ACC112 (cell line): ENCODE measurements around the gene RRAGC.

Source experiments
- H2AFZ ChIP-seq: fragments of 200-600 bp; sonication (generic); one replicate; pipeline ENCODE4 v1.6.0; 2017; ENCODE audit warnings: antibody characterized with exemption, low read length; ENCODE audit not compliant: unreplicated experiment
- H3K27ac ChIP-seq: fragments of 200-600 bp; sonication (generic); 2 replicates; pipeline ENCODE4 v1.5.1; 2014; ENCODE audit warnings: low read depth, mild to moderate bottlenecking, antibody characterized with exemption, low read length, moderate library complexity
- H3K27me3 ChIP-seq: fragments of 200-600 bp; sonication (generic); 2 replicates; pipeline ENCODE4 v1.6.1; 2014; ENCODE audit warnings: mild to moderate bottlenecking, antibody characterized with exemption, low read length, moderate library complexity, mixed read lengths; ENCODE audit not compliant: insufficient read depth
- H3K36me3 ChIP-seq: fragments of 200-600 bp; sonication (generic); 2 replicates; pipeline ENCODE4 v1.6.1; 2016; ENCODE audit warnings: mild to moderate bottlenecking, antibody characterized with exemption, low read length, moderate library complexity, mixed read lengths; ENCODE audit not compliant: insufficient read depth
- H3K4me1 ChIP-seq: fragments of 200-600 bp; sonication (generic); one replicate; pipeline ENCODE4 v1.6.1; 2016; ENCODE audit warnings: low read length, mixed read lengths; ENCODE audit not compliant: insufficient read depth, unreplicated experiment, control insufficient read depth
- H3K4me3 ChIP-seq: fragments of 200-600 bp; sonication (generic); 2 replicates; pipeline ENCODE4 v1.5.1; 2014; ENCODE audit warnings: mild to moderate bottlenecking, low read depth, low read length
- H3K79me2 ChIP-seq: fragments of 200-600 bp; sonication (generic); one replicate; pipeline ENCODE4 v1.6.0; 2016; ENCODE audit warnings: low read length; ENCODE audit not compliant: control insufficient read depth, unreplicated experiment, insufficient read depth

Gene RRAGC

DNA sequence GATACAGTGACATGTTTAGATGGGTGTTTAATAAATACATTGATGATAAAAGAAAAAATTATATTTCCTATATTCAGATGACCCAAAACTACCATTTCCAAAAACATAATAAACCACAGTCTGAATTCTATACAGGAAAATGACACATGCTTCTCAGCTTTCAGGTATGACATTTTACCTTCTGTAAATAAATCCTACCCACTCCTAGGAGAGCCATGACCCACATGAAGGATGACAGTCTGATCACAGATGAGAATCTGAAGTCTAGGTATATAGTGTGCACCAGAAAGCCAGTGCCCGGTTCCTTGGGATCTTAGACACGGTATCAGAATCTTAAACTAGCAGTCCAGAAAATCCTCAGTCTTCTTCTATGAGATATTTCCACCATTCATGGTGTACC, 25.5 kb upstream of the RRAGC start:
- no peak overlapping the region for H3K27ac ChIP-seq
- H3K79me2 ChIP-seq = no peaks in the 10 kb centered on the region
- no peaks in the 10 kb centered on the region for H3K27me3 ChIP-seq

DNA sequence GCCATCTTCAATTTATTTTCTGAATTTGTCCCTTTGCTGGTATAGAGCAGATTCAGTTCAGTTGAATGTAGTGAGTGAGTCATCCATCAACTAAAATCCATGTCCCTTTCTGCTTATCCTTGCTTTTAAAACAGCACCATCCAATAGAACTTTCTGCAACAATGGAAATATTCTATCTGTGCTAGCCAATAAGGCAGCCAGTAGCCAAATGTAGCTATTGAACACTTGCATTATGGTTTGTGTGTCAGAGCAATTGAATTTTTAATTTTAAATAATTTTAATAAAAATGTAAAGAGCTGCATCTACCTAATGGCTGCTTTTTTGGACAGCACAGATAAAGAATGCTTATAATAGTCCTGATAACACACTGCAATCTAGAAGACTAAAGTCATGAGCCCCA, 21.9 kb upstream of the RRAGC start, which contains the start of gene GJA9:
Gene GJA9, minus strand, starts transcription at position 101 of the 400 bp plus-strand sequence. CDS start 5,489 bp downstream, outside the sequence.
- Histone ChIP-seq H3K27ac (no peak within 1 kb of the TSS), H3K36me3 (no peaks in the 10 kb centered on the region), H3K27me3 (no peaks in the 10 kb centered on the region), H2AFZ (no peak within 1 kb of the TSS), H3K79me2 (no peaks in the 10 kb centered on the region), H3K4me3 (no peak within 1 kb of the TSS), H3K4me1 (no peaks in the 10 kb centered on the region)

More for the DNA sequence above, 25.5 kb upstream of the RRAGC start:
- no peak overlapping the region for H2AFZ ChIP-seq
- H3K4me1 ChIP-seq = no peaks in the 10 kb centered on the region
- no peaks in the 10 kb centered on the region for H3K36me3 ChIP-seq
- no peak overlapping the region for H3K4me3 ChIP-seq

- no peaks in the 10 kb centered on the region for H3K36me3 ChIP-seq
- H3K27me3 ChIP-seq = no peaks in the 10 kb centered on the region
- H3K79me2 ChIP-seq = peaks cover 24% of the 10 kb centered on the region
- H3K27ac ChIP-seq = no peak overlapping the region
- no peak overlapping the region for H2AFZ ChIP-seq
- H3K4me3 ChIP-seq = no peak overlapping the region
- peaks cover 15% of the 10 kb centered on the region for H3K4me1 ChIP-seq
These were observed 16.2 kb upstream of the RRAGC start for GRCh38 chr1:38875811-38876210.

DNA sequence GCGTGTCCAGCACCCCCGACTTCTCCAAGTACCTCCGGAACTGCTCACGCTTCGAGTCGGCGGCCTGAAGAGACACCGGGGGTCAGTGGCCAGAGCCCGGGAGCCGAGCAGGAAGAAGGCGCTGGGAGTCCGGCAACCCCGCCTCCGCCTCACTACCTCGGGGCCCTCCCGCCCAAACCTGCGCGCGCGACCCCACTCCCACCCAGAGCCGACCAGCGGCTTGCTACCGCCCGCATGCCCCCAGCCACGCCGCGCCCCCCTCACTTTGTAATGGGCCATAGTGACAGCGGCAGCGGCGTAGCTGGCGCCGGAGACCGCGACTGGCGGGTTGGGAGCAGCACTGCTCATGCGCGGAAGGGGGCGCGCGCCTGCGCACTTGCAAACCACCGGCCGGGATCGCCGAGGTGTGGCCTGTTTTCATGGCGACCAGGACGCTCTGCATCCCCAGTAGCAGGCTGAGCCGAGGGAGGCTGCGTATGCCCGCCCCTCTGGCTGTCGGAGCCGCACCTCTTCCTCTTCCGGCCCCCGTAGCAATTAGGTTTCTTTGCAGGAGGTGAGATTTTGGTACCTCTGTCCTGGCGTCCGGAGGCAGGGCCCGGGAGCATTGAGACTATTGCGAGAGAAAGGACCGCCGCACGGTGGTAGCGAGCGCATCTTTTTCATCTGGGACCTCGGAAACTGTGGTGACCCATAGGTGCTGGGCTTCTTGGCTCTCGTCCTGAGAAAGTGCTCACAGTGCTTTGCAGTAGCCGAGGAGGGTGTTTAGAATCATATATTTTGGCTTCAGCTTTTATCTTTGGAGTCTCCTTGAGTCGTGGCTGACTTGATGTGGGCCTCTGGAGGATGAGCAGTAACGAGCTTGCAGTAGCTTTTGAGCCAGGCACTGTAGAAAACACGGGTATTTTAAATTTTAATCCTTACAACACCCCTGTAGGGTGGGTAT, 13.7 kb upstream of the RRAGC start, which contains the start of gene MYCBP:
Gene MYCBP, minus strand, starts transcription at position 322 of the 943 bp plus-strand sequence. Its CDS starts 43 bp downstream, at position 279.
- peak within 1 kb of the TSS; percentile 96 for H2AFZ ChIP-seq
- no peaks in the 10 kb centered on the region for H3K27me3 ChIP-seq

GRCh38 chr1:38872401-38873026, 12.9 kb upstream of the RRAGC start:
- peaks cover 33% of the 10 kb centered on the region for H3K79me2 ChIP-seq
- H3K36me3 ChIP-seq = no peaks in the 10 kb centered on the region
- H3K27me3 ChIP-seq = no peaks in the 10 kb centered on the region
- H2AFZ ChIP-seq = peak overlapping the region; percentile 51
- peaks cover 15% of the 10 kb centered on the region for H3K4me1 ChIP-seq
- H3K4me3 ChIP-seq = peak overlapping the region; percentile 98
- H3K27ac ChIP-seq = no peak overlapping the region

More for the DNA sequence above, 13.7 kb upstream of the RRAGC start, which contains the start of gene MYCBP:
- Histone ChIP-seq H3K27ac (0 out of 2 replicates have a peak within 1 kb of the TSS, but pooled peaks have one; percentile 14), H3K4me1 (peaks cover 15% of the 10 kb centered on the region), H3K4me3 (peak within 1 kb of the TSS; percentile 98), H3K79me2 (peaks cover 25% of the 10 kb centered on the region), H3K36me3 (no peaks in the 10 kb centered on the region)

DNA sequence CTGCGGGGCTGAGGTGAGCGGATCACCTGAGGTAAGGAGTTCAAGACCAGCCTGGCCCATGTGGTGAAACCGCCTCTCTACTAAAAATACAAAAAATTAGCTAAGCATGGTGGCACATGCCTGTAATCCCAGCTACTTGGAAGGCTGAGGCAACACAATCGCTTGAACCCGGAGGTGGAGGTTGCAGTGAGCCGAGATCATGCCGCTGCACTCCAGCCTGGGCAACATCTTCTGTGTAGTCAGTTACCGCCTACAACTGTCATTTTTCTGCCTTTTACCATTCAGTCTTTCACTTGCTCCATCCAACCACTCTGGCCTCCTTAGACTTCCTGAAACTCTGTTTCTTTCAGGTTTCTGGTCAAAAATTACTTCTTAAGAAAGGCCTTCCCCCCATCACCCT, 11.4 kb upstream of the RRAGC start:
- Histone ChIP-seq H3K4me3 (no peak overlapping the region), H3K27me3 (no peaks in the 10 kb centered on the region), H2AFZ (no peak overlapping the region), H3K4me1 (peaks cover 15% of the 10 kb centered on the region), H3K36me3 (no peaks in the 10 kb centered on the region), H3K27ac (no peak overlapping the region), H3K79me2 (peaks cover 35% of the 10 kb centered on the region)

- 0 out of 2 replicates have a peak, but pooled peaks cover 13% of the 10 kb centered on the region for H3K36me3 ChIP-seq
- H2AFZ ChIP-seq = no peak overlapping the region
- no peak overlapping the region for H3K4me3 ChIP-seq
- H3K27ac ChIP-seq = no peak overlapping the region
- peaks cover 36% of the 10 kb centered on the region for H3K79me2 ChIP-seq
- H3K4me1 ChIP-seq = peaks cover 24% of the 10 kb centered on the region
- H3K27me3 ChIP-seq = no peaks in the 10 kb centered on the region
These were observed 7.6 kb upstream of the RRAGC start for GRCh38 chr1:38867208-38867607.

DNA sequence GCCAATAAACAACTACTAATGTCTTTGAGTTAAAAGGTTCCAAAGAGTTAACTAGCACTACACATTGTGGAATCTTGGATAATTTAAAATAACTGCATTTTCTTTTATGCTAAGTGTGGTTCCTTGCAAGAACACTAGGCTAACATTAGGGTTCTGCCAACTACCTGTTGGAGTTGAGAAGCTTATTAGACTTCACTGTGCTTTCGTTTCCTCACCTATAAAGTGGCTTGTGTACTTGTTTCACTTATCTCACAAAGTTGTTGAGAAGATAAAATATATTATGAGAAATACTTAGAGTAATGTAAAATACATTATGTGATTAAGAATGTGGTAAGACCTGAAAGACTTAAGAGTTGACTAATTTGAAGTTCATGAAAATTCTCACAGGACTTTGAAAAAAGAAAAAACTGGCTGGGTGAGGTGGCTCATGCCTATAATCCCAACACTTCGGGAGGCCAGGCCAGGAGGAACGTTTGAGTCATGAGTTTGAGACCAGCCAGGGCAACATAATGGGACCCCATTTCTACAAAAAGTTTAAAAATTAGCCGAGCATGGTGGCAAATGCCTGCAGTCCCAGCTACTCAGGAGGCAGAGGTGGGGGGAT, 5.6 kb upstream of the RRAGC start:
- Histone ChIP-seq H3K36me3 (0 out of 2 replicates have a peak, but pooled peaks cover 13% of the 10 kb centered on the region), H3K4me1 (peaks cover 22% of the 10 kb centered on the region), H3K4me3 (no peak overlapping the region), H2AFZ (no peak overlapping the region), H3K79me2 (peaks cover 38% of the 10 kb centered on the region), H3K27me3 (no peaks in the 10 kb centered on the region), H3K27ac (no peak overlapping the region)

- H3K27me3 ChIP-seq = no peaks in the 10 kb centered on the region
- H3K79me2 ChIP-seq = peaks cover 60% of the 10 kb centered on the region
- peaks cover 20% of the 10 kb centered on the region for H3K36me3 ChIP-seq
- H3K27ac ChIP-seq = no peak overlapping the region
- peak overlapping the region; percentile 99 for H3K4me3 ChIP-seq
- peak overlapping the region; percentile 100 for H2AFZ ChIP-seq
- H3K4me1 ChIP-seq = peaks cover 33% of the 10 kb centered on the region
These were observed 853 bp upstream of the RRAGC start for GRCh38 chr1:38860454-38860795.

GRCh38 chr1:38858833-38859560, 575 bp downstream of the RRAGC start:
- peak overlapping the region; percentile 8 for H2AFZ ChIP-seq
- H3K27ac ChIP-seq = peak overlapping the region; percentile 59; the same call in 1 of the 2 replicates
- peaks cover 23% of the 10 kb centered on the region for H3K36me3 ChIP-seq
- H3K79me2 ChIP-seq = peaks cover 55% of the 10 kb centered on the region
- H3K27me3 ChIP-seq = no peaks in the 10 kb centered on the region
- peak overlapping the region; percentile 99 for H3K4me3 ChIP-seq
- H3K4me1 ChIP-seq = peaks cover 31% of the 10 kb centered on the region
